ENCODE data around the gene PRKAR1B.

PRKAR1B gene

DNA sequence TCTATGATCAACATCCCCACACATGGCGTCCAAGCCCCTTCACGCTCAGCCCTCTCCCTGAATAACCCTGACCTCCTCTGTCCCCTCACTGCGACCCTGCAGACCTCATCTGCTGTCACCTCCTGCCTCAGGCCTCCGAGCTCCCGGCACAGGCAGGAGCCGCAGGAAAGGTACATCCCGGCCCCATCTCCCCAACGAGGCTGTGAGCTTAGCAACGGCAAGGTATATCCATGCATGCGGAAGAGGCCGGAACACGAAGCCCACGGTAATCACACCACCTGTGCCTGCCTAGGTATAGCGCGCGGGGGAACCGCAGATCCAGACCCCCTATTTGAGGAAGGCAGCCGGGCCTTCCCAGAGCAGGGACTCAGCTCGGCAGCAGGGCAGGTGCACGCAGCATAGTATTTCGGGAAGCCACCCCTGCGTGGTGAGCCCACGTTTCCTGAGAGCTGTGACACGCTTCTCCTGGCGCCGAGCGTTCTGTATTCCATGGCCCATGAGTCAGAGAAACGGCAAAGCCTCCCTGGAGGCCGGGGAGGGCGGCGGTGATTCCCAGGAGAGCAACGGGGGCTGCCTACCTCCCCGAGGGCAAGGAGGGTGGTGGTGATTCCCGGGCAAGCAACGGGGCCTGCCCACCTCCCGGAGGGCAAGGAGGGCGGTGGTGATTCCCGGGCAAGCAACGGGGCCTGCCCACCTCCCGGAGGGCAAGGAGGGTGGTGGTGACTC lies 50.7 kb downstream of the PRKAR1B start:
- Histone ChIP-seq H3K27me3 (ENCODE audit: insufficient read depth, low read length, poor library complexity, severe bottlenecking) (no peaks in the 10 kb centered on the region), H3K9me2 (replicated peaks; ENCODE audit: low read depth, low read length) (no peaks in the 10 kb centered on the region), H3K9me3 (ENCODE audit: insufficient read depth, low read depth, low read length) (peaks cover 3% of the 10 kb centered on the region; the same call in 1 of the 2 replicates), H4K20me1 (ENCODE audit: insufficient read depth, low read length, poor library complexity, severe bottlenecking) (no peaks in the 10 kb centered on the region), H3K9ac (ENCODE audit: low read depth, low read length, poor library complexity, severe bottlenecking) (no peak overlapping the region), H3K4me3 (ENCODE audit: low read length, poor library complexity, severe bottlenecking) (no peak overlapping the region), H3F3A (ENCODE audit: low read depth) (no peaks in the 10 kb centered on the region), H3K4me1 (ENCODE audit: insufficient read depth, low read length, poor library complexity, severe bottlenecking) (no peaks in the 10 kb centered on the region), H3K4me2 (ENCODE audit: low read depth, low read length, poor library complexity, severe bottlenecking) (no peak overlapping the region), H3K79me2 (ENCODE audit: insufficient read depth, low read length) (no peaks in the 10 kb centered on the region), H2AFZ (ENCODE audit: low read length) (no peak overlapping the region), H3K36me3 (ENCODE audit: insufficient read depth, low read length) (no peaks in the 10 kb centered on the region)
- TF ChIP-seq, protein P1, sequence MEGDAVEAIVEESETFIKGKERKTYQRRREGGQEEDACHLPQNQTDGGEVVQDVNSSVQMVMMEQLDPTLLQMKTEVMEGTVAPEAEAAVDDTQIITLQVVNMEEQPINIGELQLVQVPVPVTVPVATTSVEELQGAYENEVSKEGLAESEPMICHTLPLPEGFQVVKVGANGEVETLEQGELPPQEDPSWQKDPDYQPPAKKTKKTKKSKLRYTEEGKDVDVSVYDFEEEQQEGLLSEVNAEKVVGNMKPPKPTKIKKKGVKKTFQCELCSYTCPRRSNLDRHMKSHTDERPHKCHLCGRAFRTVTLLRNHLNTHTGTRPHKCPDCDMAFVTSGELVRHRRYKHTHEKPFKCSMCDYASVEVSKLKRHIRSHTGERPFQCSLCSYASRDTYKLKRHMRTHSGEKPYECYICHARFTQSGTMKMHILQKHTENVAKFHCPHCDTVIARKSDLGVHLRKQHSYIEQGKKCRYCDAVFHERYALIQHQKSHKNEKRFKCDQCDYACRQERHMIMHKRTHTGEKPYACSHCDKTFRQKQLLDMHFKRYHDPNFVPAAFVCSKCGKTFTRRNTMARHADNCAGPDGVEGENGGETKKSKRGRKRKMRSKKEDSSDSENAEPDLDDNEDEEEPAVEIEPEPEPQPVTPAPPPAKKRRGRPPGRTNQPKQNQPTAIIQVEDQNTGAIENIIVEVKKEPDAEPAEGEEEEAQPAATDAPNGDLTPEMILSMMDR (conservative IDR thresholded peaks at IDR 0.05; ENCODE audit: low read length) = no peak
- TF ChIP-seq EZH2phosphoT487 (IDR thresholded peaks at IDR 0.05; ENCODE audit: borderline replicate concordance) = no peak

DNA sequence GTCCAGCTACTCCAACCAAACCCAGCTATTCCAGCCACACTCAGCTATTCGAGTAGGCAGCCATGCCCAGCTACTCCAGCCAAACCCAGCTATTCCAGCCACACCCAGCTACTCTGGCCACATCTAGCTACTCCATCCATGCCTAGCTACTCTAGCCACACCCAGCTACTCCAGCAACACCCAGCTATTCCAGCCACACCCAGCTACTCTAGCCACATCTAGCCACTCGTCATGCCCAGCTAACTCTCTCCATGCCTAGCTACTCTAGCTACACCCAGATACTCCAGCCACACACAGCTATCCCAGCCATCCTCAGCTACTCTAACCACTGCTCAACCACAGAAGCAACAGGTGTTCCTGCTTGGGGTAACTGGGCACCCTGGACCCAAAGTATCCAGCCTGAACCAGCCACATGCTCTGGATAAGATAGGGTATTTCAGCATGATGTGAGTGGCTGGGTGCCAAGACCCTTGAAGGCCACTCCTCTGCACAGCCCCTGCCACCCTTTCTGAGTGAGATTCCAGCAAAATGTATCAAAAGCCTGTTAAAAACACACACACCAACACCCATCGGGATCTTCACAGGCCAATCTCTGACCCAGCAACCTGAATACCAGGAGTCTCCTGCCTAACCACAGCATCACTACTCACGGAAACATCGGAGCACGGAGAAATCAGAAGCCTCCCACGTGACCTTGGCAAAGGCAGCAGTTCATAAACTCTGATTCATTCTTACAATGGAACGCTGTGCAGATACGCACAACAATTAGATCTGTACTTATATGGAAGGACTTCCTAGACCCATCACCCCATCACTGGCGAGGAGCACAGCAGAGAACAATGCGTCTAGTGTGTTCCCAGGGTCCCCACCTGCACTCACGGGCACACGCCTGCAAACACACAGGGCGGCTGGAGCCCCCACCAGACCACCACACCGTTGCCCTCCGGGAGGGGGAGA lies 52.3 kb downstream of the PRKAR1B start:
- Histone ChIP-seq H4K20me1 (ENCODE audit: insufficient read depth, low read length, poor library complexity, severe bottlenecking) (no peaks in the 10 kb centered on the region), H3K9ac (ENCODE audit: low read depth, low read length, poor library complexity, severe bottlenecking) (no peak overlapping the region), H3K4me3 (ENCODE audit: low read length, poor library complexity, severe bottlenecking) (no peak overlapping the region), H3K79me2 (ENCODE audit: insufficient read depth, low read length) (no peaks in the 10 kb centered on the region), H3K27me3 (ENCODE audit: insufficient read depth, low read length, poor library complexity, severe bottlenecking) (no peaks in the 10 kb centered on the region), H3K9me2 (replicated peaks; ENCODE audit: low read depth, low read length) (no peaks in the 10 kb centered on the region), H3F3A (ENCODE audit: low read depth) (no peaks in the 10 kb centered on the region), H3K4me1 (ENCODE audit: insufficient read depth, low read length, poor library complexity, severe bottlenecking) (no peaks in the 10 kb centered on the region), H3K36me3 (ENCODE audit: insufficient read depth, low read length) (no peaks in the 10 kb centered on the region), H3K9me3 (ENCODE audit: insufficient read depth, low read depth, low read length) (no peaks in the 10 kb centered on the region; the same call in 1 of the 2 replicates), H2AFZ (ENCODE audit: low read length) (no peak overlapping the region), H3K4me2 (ENCODE audit: low read depth, low read length, poor library complexity, severe bottlenecking) (no peak overlapping the region)
- no peak for TF ChIP-seq EZH2phosphoT487 (IDR thresholded peaks at IDR 0.05; ENCODE audit: borderline replicate concordance)
- TF ChIP-seq, protein P1 (conservative IDR thresholded peaks at IDR 0.05; ENCODE audit: low read length) = no peak

DNA sequence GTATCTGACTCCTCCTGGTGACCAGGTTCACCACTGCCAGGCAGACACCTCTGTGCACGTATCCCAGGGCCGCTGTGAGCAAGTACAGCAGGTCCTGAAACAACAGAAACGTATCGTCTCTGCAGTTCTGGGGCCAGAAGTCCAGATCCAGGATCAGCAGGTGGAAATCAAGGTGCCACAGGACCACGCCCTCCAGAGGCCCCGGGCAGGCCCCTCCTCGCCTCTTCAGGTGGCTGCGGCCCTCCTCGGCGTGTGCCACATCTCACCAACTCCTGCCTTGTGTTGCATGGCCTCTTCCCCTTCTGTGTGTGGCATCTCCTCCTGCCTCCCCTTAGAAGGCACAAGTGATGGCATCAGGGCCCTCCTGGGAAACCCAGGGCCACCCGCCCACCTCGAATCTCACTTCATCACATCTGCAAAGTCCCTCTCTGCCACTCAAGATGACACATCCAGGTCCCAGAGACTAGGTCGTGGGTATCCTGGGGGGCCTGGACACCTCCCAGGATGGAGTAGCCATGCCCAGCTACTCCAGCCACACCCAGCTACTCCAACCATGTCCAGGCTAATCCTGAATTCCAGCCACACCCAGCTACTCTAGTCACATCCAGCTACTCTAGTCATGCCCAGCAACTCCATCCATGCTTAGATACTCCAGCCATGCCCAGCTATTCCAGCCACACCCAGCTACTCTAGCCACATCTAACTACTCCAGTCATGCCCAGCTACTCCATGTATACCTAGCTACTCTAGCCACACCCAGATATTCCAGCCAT lies 53.2 kb downstream of the PRKAR1B start:
- Histone ChIP-seq H3K4me3 (ENCODE audit: low read length, poor library complexity, severe bottlenecking) (no peak overlapping the region), H3K4me2 (ENCODE audit: low read depth, low read length, poor library complexity, severe bottlenecking) (no peak overlapping the region), H3K9me2 (replicated peaks; ENCODE audit: low read depth, low read length) (no peaks in the 10 kb centered on the region), H2AFZ (ENCODE audit: low read length) (no peak overlapping the region), H3K9ac (ENCODE audit: low read depth, low read length, poor library complexity, severe bottlenecking) (no peak overlapping the region), H3F3A (ENCODE audit: low read depth) (no peaks in the 10 kb centered on the region), H3K9me3 (ENCODE audit: insufficient read depth, low read depth, low read length) (no peaks in the 10 kb centered on the region), H4K20me1 (ENCODE audit: insufficient read depth, low read length, poor library complexity, severe bottlenecking) (no peaks in the 10 kb centered on the region), H3K79me2 (ENCODE audit: insufficient read depth, low read length) (no peaks in the 10 kb centered on the region), H3K36me3 (ENCODE audit: insufficient read depth, low read length) (no peaks in the 10 kb centered on the region), H3K27me3 (ENCODE audit: insufficient read depth, low read length, poor library complexity, severe bottlenecking) (no peaks in the 10 kb centered on the region), H3K4me1 (ENCODE audit: insufficient read depth, low read length, poor library complexity, severe bottlenecking) (no peaks in the 10 kb centered on the region)
- no peak for TF ChIP-seq EZH2phosphoT487 (IDR thresholded peaks at IDR 0.05; ENCODE audit: borderline replicate concordance)
- TF ChIP-seq, protein P1 (conservative IDR thresholded peaks at IDR 0.05; ENCODE audit: low read length) = no peak

Data from Loucy (cell line).